Omental fat pad (tissue), 4 donors: ENCODE measurements around the gene TRDN. TPM values are rescaled to one million over a fixed set of nuclear protein-coding genes. Genes with fewer than 3 reads are reported as not detected.

Experiments used
- ATAC-seq: fragments of 150-250 bp; one replicate; pipeline ENCODE4 v1.9.1; 2016; ENCODE audit warnings: mild to moderate bottlenecking, moderate library complexity; ENCODE audit not compliant: low FRiP score
- DNase-seq: peaks from one replicate; pipeline ENCODE4 v3.0.0-alpha.2; 2019; ENCODE audit warnings: low spot score
- total RNA-seq, 4 donors: library from RNA; depleted of rRNA; stranded (reverse); fragments of >200 nt; gene quantifications; one replicate each; pipeline ENCODE4 v1.1.0, GENCODE V29; 2016
- TF ChIP-seq, protein P1 (sequence below), 3 donors: fragments of 450-650 bp; IDR thresholded peaks; one replicate each; pipeline ENCODE4 v1.5.1; 2016 to 2017; ENCODE audit warnings: antibody characterized with exemption in 3 of 3, mild to moderate bottlenecking in 3 of 3, moderate library complexity in 2 of 3

Gene TRDN, protein sequence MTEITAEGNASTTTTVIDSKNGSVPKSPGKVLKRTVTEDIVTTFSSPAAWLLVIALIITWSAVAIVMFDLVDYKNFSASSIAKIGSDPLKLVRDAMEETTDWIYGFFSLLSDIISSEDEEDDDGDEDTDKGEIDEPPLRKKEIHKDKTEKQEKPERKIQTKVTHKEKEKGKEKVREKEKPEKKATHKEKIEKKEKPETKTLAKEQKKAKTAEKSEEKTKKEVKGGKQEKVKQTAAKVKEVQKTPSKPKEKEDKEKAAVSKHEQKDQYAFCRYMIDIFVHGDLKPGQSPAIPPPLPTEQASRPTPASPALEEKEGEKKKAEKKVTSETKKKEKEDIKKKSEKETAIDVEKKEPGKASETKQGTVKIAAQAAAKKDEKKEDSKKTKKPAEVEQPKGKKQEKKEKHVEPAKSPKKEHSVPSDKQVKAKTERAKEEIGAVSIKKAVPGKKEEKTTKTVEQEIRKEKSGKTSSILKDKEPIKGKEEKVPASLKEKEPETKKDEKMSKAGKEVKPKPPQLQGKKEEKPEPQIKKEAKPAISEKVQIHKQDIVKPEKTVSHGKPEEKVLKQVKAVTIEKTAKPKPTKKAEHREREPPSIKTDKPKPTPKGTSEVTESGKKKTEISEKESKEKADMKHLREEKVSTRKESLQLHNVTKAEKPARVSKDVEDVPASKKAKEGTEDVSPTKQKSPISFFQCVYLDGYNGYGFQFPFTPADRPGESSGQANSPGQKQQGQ
- total RNA-seq = 1 to 10 TPM in 1 of 4 donors, under 1 TPM in 2, not detected in 1; 0.09 to 1.1 (median 0.12) TPM

DNA sequence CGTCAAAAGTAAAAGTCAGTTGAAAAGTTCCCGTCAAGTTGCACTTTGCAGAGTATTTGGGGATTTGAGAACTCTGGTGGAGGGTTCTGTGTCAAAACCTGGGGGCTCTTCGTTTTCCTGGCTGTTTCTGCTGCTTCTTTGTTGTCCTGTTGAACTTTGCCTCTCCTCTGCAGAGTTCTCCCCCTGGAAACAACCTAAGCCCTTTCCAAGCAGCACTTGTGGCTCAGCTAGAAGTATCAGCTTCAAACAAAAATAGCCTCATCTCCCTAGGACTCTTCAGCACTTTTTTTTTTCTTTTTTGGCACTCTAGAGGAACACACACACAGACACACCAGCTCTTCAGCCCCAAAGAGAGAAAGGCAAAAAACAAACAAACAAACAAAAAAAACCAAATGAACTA is at the start of gene TRDN:
TRDN (minus strand) TSS at position 169 of the 400 bp plus-strand sequence. CDS start 175 bp downstream, outside the sequence.
- no peak for DNase-seq
- no peak for ATAC-seq
- TF ChIP-seq, protein P1, sequence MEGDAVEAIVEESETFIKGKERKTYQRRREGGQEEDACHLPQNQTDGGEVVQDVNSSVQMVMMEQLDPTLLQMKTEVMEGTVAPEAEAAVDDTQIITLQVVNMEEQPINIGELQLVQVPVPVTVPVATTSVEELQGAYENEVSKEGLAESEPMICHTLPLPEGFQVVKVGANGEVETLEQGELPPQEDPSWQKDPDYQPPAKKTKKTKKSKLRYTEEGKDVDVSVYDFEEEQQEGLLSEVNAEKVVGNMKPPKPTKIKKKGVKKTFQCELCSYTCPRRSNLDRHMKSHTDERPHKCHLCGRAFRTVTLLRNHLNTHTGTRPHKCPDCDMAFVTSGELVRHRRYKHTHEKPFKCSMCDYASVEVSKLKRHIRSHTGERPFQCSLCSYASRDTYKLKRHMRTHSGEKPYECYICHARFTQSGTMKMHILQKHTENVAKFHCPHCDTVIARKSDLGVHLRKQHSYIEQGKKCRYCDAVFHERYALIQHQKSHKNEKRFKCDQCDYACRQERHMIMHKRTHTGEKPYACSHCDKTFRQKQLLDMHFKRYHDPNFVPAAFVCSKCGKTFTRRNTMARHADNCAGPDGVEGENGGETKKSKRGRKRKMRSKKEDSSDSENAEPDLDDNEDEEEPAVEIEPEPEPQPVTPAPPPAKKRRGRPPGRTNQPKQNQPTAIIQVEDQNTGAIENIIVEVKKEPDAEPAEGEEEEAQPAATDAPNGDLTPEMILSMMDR (IDR thresholded peaks at IDR 0.05) = no peak

DNA sequence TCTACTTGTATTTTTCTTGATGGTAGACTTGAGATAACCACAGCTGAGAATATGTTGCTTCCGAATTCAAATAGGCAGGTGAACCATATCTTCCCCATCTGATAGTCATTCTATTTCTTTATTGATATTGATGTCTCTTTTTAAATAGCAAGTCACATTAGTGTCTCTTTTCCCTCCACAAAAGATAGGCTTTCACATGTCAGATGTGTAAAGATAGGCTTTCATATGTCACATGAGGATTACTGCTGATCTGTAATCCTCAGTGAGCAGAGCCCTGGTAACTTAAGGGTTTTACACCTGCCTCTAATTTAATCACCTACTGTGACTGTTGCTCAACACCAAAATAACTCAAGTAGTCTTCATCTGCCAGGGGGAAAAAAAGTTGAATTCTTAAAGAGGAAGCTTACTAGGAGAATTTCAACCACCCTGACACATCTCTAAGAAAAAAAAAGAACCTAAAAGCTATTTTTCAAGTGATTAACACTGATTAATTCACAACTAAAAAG is 45.3 kb upstream of the TRDN start:
- no peak for ATAC-seq

DNA sequence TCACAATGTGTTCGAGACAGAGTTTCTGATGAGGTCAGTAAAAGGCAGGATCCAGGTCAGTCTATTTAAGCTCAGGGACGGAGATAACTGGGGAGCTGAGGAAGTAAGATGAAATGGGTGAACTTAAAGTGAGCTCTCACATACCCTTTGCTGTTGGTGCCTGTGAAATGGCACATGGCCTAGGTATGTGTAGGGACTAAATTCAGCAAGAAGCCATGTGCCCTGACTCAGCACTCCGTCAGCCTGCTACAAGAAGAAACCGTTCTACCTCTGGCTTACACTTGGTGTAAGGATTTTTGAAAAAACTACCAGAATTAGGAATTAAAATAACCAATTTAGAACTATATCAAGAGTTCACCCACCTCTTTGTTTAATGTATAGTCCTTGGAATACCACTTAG is 41.1 kb upstream of the TRDN start:
- TF ChIP-seq, protein P1 (IDR thresholded peaks at IDR 0.05) = no peak
- DNase-seq (no peak), ATAC-seq (no peak)

More for the DNA sequence above, 45.3 kb upstream of the TRDN start:
- TF ChIP-seq, protein P1 (IDR thresholded peaks at IDR 0.05) = no peak
- DNase-seq = no peak

DNA sequence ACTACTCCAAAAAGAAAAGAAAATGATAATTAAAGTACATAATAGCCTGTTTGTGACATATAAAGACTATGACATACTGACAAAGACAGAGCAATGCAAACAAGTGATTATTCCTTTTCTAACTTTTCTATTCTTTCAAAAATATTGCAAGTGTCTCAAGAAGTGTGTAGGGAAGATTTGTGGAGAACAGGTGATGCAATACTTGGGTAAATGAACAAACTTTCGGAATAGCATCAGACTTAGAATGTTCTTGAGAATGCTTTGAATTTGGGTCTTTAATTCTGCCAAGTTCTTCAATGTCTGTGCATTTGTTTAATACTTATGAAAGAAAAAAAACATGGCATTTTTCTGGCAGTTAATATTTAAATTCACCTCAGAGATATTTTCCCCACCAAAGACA is 40.0 kb upstream of the TRDN start:
- ATAC-seq = no peak
- TF ChIP-seq, protein P1 (IDR thresholded peaks at IDR 0.05) = no peak
- DNase-seq = no peak

DNA sequence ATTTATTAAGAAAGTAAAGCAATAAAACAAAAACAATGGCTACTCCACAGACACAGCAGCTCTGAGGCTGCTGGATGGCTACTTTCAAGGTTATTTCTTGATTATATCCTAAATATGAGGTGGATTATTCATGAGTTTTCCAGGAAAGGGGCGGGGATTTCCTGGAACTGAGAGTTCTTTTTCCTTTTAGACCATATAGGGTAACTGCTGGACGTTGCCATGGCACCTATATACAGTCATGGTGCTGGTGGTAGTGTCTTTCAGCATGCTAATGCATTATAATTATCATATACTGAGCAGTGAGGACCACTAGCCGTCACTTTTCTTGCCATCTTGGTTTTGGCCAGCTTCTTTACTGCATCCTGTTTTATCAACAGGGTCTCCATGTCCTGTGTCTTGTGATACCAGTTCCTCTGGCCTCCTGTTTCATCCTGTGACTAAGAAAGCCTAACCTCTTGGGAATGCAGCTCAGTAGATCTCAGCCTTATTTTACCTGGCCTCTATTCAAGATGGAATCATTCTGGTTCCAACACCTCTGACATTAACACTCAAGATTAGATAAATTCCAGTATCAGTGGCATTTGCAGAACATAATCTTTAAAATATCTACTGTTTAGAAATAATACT is 32.3 kb upstream of the TRDN start:
- TF ChIP-seq, protein P1 (IDR thresholded peaks at IDR 0.05) = no peak

DNA sequence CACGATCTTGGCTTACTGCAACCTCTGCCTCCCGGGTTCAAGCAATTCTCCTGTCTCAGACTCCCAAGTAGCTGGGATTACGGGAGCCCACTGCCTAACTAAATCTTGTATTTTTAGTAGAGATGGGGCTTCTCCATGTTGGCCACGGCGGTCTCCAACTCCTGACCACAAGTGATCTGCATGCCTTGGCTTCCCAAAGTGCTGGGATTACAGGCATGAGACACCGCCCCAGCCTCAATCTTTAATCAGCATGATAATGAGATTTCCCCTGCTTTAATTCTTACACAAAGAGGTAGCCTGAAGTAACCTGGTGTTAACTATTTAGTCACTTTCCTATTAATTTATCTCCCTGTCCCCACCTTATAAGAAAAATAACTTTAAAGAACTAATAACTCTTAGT is 31.3 kb upstream of the TRDN start:
- TF ChIP-seq, protein P1 (IDR thresholded peaks at IDR 0.05) = no peak
- ATAC-seq = no peak

More for the DNA sequence above, 32.3 kb upstream of the TRDN start:
- DNase-seq = no peak
- ATAC-seq = no peak

More for the DNA sequence above, 31.3 kb upstream of the TRDN start:
- no peak for DNase-seq
